ENCODE data around the gene PRRT1B.

The PRRT1B gene

GRCh38 chr9:131595696-131596429 is 50.5 kb downstream of the PRRT1B start:
- DNase-seq (ENCODE audit: low read depth in 3 of 3): no peak

DNA sequence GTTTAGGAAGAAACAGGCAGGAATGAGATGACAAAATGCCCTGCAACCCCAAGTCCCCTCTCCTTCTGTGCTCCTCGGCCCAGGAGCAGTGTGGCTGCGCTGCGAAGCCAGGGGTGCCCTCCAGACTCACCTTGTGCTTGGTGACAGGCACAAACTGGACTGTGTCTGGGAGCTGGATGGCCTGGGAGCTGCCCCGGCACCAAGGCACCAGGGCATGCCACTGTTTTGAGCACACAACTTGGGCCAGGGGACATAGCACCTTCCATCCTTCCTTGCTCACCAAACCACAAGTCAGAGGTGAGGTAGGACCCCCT is 51.1 kb downstream of the PRRT1B start:
- DNase-seq (ENCODE audit: low read depth in 3 of 3): no peak

GRCh38 chr9:131597246-131597645 is 51.9 kb downstream of the PRRT1B start:
- DNase-seq (ENCODE audit: low read depth in 3 of 3): no peak

DNA sequence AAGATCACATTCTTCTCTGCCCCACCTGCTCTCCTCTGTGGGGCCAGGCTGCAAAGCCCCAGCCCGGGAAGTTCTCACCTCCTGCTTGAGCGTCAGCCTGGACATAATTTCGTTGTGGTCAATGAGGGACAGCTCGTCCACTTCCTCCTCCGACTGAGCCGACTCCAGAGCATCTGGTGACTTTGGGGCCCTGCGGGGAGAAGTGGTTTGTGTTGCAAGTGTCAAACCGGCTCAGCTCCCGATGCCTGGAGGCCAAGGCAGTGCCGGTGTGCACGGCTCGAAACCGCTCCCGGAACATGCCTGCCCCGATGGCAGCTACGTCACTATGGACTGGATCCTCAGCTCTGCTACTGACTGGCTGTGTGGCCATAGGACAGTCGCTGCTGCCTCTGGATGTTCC is 52.8 kb downstream of the PRRT1B start:
- DNase-seq (ENCODE audit: low read depth in 3 of 3): no peak

DNA sequence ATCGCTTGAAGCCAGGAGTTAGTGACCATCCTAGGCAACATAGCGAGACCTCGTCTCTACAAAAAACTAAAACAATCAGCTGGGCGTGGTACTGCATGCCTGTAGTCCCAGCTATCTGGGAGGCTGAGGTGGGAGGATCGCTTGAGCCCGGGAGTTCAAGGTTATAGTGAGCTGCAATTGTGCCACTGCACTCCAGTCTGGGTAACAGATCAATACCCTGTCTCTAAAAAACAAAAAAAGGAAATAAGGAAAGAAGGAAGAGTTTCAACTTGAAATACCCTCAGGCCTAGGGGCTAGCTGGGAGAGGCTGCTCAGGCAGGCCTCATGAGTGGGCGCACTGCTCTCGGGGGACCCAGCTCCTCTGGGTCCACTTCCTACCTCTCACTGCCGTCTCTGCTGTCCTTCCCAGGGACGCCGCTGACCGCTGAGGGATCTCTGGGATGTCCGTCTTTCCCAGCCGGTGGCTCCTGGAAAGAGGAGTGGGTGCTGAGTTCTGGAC is 56.4 kb downstream of the PRRT1B start:
- no peak for DNase-seq (ENCODE audit: low read depth in 3 of 3)

DNA sequence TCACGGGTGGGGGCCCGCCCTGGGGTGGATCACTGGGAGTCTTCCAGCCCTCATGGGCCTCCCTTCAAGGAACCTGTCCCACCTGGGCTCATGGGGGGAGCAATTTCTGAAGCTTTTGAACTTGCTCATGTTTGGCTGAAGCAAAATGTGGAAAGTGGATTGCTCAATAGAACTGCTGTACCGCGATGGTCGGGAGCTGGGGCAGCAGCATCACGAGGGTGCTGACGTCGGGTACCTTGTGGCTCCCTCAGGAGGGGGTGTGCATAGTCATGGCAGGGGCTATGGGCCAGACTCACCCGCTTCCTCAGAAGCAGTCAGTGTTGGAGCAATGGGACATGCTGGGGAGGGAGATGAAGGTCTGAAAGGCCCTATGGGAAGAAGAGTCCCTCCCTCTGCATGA is 57.9 kb downstream of the PRRT1B start:
- no peak for DNase-seq (ENCODE audit: low read depth in 3 of 3)

DNA sequence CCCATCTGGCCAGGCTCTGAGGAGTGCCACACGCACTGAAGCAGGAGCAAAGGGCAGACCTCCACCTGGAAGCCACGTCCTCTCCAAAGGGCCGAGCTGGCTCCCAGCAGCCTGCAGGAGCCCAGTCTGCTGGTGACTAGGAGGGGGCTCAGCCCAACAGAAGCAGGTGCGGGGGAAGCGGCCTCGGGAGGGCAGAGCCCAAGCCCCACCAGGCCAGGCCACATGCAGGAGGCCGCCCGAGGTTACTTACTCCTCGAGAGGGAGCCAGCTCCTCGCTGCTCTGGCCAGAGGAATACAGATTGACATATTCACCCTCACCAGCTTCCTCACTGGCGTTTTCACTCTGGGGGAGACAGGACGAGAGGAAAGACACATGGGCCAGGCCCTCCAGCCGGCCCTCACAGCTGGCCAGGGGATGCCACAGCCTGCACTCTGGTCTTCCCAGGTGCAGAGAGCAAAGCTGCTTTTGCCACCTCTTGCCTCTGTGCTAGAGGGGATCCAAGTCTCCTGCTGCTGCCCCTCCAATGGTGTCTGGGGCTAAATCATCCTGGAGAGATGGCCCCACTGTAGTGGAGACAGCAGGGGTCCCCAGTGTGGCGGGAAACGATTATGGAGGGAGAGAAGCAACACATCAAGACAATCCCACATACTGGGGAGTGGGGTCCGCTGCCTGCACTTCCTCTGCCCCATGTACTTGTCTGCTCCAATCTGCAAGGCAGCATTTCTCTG is 58.6 kb downstream of the PRRT1B start:
- DNase-seq (ENCODE audit: low read depth in 3 of 3): no peak

GRCh38 chr9:131605770-131606590 is 60.7 kb downstream of the PRRT1B start:
- no peak for DNase-seq (ENCODE audit: low read depth in 3 of 3)

- DNase-seq (ENCODE audit: low read depth in 3 of 3): no peak
Measured at GRCh38 chr9:131606896-131607567, 61.7 kb downstream of the PRRT1B start.

GRCh38 chr9:131607591-131607990 is 62.3 kb downstream of the PRRT1B start:
- DNase-seq (ENCODE audit: low read depth in 3 of 3): no peak

- no peak for DNase-seq (ENCODE audit: low read depth in 3 of 3)
Measured at GRCh38 chr9:131608493-131609037, 63.2 kb downstream of the PRRT1B start.
